ENCODE results near the gene RBKS. TPM values are rescaled to one million over a fixed set of nuclear protein-coding genes. Genes with fewer than 3 reads are reported as not detected.

Gene RBKS
- total and polyA plus RNA-seq, 2 of the 8 experiments (the other 6 are each of a cell fraction or from before 2014, with no cell fraction given) = 1.1 to 1.5 TPM

DNA sequence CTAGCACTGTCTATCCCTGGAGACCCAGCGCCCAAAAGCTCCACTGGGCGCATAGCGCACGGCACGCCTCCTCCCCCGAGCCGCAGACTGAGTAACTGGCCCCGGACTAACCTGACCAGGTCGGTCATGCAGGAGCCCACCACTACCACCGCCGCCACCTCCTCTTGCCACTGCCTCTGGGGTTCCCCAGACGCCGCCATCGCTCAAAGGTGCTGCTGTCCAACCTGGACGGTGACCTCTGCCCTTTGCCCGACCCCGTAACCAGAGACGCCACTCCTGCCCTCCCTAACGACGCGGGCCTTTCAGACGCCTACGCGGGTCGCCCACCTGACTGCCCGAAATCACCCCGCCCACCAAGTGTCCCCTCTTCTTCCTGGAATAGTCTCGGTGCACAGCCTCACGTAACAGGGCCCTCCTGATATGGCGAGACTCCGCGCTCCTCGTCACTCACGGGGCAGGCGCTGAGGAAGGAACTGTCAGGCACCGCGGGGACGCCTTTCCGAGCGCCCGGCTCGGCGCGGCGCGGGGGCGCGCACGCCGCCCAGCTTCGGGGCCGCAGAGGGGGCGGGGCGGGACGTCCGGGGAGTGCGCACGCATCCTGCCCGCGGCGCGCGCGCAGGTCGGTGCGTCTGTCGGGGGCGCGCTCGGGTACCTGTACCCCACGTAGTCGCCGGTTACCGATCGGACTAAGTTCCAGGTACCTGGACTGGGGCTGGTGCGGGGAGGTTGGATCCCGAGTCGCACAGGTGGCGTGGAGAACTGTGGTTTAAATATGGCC lies at the start of gene RBKS, which contains the start of gene BABAM2 (continued):
- TF ChIP-seq POLR2AphosphoS5 (IDR thresholded peaks at IDR 0.05; ENCODE audit: low read depth, low read length) (peak; percentile 66), SP2 (IDR thresholded peaks at IDR 0.05; ENCODE audit: low read length) (no peak), KDM1A (IDR thresholded peaks at IDR 0.05; ENCODE audit: borderline replicate concordance, low read length) (no peak), ATF2 (IDR thresholded peaks at IDR 0.05; ENCODE audit: low read length) (peak; percentile 43; the same call in 1 of the 2 replicates), CTBP2 (IDR thresholded peaks at IDR 0.05; ENCODE audit: borderline replicate concordance, insufficient read depth, insufficient read length, low read length) (no peak), SP1 (IDR thresholded peaks at IDR 0.05; ENCODE audit: low read depth, low read length) (peak; percentile 17; the same call in 1 of the 2 replicates), TEAD4 (IDR thresholded peaks at IDR 0.05; ENCODE audit: low read depth, low read length) (no peak), HDAC2 (IDR thresholded peaks at IDR 0.05; ENCODE audit: borderline replicate concordance in 1 of 2, low read depth in 2 of 2, low read length in 2 of 2) (peak; percentile 5 to 68; a peak in 2 of 4 replicates), TAF7 (optimal IDR thresholded peaks at IDR 0.05; ENCODE audit: borderline replicate concordance, low read depth, low read length) (peak; percentile 62), POU5F1 (IDR thresholded peaks at IDR 0.05; ENCODE audit: low read depth, low read length) (no peak), EGR1 (IDR thresholded peaks at IDR 0.05; ENCODE audit: borderline replicate concordance, low read depth, low read length) (peak; percentile 98), KDM5A (IDR thresholded peaks at IDR 0.05; ENCODE audit: low read length) (no peak), SAP30 (IDR thresholded peaks at IDR 0.05; ENCODE audit: insufficient read depth, insufficient replicate concordance, low read length) (peak; percentile 99), GABPA (IDR thresholded peaks at IDR 0.05; ENCODE audit: borderline replicate concordance, insufficient read depth, low read length) (no peak), CHD2 (IDR thresholded peaks at IDR 0.05; ENCODE audit: low read length) (peak; percentile 60), RBBP5 (IDR thresholded peaks at IDR 0.05; ENCODE audit: borderline replicate concordance, low read depth, low read length) (no peak; the same call in 1 of the 2 replicates), ASH2L (IDR thresholded peaks at IDR 0.05; ENCODE audit: low read length) (peak; percentile 58), SP4 (IDR thresholded peaks at IDR 0.05; ENCODE audit: low read length) (peak; percentile 99), GTF2F1 (IDR thresholded peaks at IDR 0.05; ENCODE audit: borderline replicate concordance, low read depth, low read length) (no peak), FOSL1 (IDR thresholded peaks at IDR 0.05; ENCODE audit: insufficient read depth, low read depth, low read length) (no peak), POLR2A (IDR thresholded peaks at IDR 0.05; ENCODE audit: control extremely low read depth in 1 of 2, low read depth in 2 of 2, low read length in 2 of 2) (peak; percentile 80 to 90; a peak in 2 of 3 replicates), RXRA (IDR thresholded peaks at IDR 0.05; ENCODE audit: insufficient read depth, low read depth, low read length) (peak; percentile 99)
- TF ChIP-seq, protein P1, sequence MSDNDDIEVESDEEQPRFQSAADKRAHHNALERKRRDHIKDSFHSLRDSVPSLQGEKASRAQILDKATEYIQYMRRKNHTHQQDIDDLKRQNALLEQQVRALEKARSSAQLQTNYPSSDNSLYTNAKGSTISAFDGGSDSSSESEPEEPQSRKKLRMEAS (IDR thresholded peaks at IDR 0.05) = peak; percentile 27

Measured in H1 (cell line).